T-helper 1 cell treated with Interleukin-12 subunit alpha and Interleukin-12 subunit beta and Interleukin-4 antibody, amounts not matched to agents 30 ng/mL and 1 ng/mL, for 36 hours (primary cell): ENCODE results near the gene CHD2. TPM values are rescaled to one million over a fixed set of nuclear protein-coding genes. Genes with fewer than 3 reads are reported as not detected.
"Not testable (repeated sequence)": the region's sequence is repeated elsewhere in the genome, so short reads cannot be mapped to it uniquely, and the experiment has no call there.

Experiments used
- intact Hi-C: fragments of 100-400 bp; cut with micrococcal nuclease; formaldehyde crosslinking; loops from one replicate; pipeline ENCODE4 v1.15.1; 2024
- total RNA-seq: library from RNA; stranded (reverse); gene quantifications from 2 replicates; pipeline ENCODE4 v1.2.3, GENCODE V29; 2022

The CHD2 gene
- total RNA-seq, 1 donor from 2014 or later: 146 TPM

DNA sequence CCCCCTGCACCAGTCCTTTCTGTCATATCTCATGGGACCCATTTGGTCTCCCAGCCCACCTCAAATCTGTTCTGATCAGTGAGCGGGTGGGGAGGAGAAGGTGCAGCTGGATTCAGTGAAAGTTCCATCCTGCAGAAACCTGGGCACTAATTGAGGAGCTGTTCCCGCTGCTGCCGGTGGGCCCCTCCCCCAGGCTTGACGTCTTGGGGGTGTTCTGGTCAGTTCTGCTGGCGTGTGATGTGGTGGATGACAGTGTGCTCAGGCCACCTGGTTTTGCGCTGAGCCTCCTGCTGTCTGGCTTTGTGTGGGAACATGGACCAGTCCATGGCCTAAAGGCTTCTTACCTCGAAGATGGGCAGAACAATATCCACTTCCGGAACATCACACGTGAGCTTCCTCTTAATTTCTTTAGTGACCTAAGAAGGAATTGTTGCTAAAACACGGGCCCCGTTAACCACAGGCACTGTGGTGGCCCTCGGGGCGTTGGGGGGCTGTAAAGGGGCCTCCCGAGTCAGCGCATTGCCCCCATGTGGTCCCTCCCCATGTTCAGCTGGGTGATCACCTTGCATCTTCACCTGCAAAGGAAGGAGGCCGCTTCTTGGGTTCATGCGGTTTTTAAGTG, 129.2 kb downstream of the CHD2 start:
- intact Hi-C loops: loop anchor here (10.0 kb wide), 1 partner anchor 1205 kb away; the partner anchor contains the start of gene MCTP2

DNA sequence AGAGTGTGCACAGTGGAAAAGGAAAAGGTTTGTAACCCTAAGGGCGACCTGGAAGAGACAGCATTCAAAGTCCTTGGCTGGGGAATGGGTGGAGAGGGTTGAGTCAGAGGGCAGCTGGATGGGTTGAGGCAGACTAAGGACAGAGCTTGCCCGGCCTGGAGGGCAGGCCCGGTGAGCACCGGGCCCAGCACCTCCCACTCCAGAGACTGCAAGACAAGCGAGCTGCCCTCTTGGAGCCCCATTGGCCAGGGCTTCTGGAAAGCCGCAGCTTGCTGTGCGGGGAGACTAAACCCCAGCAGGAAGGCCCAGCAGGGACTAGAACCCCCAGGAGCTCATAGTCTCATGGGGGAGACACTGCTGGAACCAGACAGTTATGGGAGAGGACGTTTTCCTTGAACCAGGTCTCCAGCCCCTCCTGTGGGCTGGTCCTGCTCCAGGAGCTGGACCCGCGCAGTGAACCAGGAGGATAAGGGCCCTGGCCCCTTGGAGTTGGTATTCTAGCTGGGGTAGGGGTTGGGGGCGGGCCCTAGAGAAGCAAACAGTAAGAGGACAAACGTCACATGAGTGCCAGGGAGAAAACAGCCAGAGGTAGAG, 129.8 kb downstream of the CHD2 start:
- intact Hi-C loops: loop anchor here (1.0 to 10.0 kb wide), 4 partner anchors 57 to 1205 kb away; partner anchors contain the start of gene MCTP2

DNA sequence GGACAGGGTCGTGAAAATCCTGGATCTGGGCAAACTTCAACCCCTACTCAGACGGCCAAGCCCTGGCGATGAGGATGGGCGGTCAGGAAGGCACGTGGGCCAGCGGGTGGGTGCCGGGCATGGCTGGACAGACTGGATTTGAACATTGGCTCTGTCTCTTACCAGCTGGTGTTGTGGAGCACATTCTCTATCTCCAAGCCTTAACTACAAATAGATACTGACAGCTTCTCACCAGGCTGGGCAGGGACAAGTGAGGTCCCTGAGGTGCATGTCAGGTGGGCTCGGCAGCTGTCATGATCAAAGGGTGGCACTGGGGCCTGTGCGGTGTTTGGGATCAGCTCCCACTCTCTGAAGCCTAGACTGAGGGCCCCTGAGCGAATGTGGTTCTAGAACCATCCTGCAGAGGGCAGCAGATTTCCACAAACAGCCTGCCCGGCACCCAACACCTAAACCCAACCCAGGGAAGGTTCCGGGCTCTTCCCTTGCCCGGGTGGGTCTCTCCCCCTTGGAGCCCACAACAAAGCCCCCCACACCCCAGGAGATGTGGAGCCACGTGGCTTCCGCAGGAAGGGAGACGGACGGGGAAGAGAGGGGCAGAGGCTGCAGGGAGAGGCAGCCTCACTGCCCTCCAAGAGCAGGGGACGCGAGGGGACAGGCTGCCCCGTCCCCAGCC, 130.4 kb downstream of the CHD2 start:
- intact Hi-C loops: loop anchor here (1.0 to 5.0 kb wide), 3 partner anchors 57 to 1090 kb away; no protein-coding TSS in a partner anchor

DNA sequence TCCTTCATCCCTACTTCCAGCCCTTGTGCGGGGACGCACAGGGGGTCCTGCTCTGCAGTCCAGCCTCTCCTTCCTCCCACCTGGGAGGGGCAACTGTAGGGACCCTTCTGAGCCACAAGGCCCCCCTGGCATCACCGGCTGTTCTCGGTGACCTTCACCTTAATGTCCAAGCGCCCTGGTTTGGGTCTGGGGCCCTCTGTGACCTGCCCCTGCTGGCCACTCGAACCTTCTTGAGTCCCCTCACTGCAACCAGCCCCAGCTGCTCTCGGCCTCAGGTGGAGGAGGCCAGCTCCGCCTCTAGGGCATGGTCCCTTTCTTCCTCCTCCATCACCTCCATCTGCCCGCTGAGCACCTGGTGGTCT, 131.0 kb downstream of the CHD2 start:
- intact Hi-C loops: loop anchor here (5.0 kb wide), 1 partner anchor 966 kb away; no protein-coding TSS in a partner anchor

DNA sequence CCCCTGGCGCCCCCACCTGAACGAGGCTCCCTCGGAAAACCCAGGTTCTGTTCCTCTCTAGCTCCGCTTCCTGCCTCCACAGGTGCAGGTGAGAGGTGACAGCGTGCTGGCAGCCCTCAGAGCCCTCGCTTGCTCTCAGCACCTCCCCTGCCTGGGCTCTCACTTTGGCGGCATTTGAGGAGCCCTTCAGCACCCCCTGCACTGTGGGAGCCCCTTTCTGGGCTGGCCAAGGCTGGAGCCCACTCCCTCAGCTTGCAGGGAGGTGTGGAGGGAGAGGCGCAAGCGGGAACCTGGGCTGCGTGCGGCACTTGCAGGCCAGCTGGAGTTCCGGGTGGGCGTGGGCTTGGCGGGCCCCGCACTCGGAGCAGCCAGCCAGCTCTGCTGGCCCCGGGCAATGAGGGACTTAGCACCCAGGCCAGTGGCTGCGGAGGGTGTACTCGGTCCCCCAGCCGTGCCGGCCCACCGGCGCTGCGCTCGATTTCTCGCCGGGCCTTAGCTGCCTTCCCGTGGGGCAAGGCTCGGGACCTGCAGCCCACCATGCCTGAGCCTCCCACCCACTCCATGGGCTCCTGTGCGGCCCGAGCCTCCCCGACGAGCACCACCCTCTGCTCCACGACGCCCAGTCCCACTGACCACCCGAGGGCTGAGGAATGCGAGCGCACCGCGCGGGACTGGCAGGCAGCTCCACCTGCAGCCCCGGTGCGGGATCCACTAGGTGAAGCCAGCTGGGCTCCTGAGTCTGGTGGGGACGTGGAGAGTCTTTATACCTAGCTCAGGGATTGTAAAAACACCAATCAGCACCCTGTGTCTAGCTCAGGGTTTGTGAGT, 131.6 kb downstream of the CHD2 start:
- intact Hi-C loops: loop anchor here (5.0 kb wide), 1 partner anchor 966 kb away; no protein-coding TSS in a partner anchor

DNA sequence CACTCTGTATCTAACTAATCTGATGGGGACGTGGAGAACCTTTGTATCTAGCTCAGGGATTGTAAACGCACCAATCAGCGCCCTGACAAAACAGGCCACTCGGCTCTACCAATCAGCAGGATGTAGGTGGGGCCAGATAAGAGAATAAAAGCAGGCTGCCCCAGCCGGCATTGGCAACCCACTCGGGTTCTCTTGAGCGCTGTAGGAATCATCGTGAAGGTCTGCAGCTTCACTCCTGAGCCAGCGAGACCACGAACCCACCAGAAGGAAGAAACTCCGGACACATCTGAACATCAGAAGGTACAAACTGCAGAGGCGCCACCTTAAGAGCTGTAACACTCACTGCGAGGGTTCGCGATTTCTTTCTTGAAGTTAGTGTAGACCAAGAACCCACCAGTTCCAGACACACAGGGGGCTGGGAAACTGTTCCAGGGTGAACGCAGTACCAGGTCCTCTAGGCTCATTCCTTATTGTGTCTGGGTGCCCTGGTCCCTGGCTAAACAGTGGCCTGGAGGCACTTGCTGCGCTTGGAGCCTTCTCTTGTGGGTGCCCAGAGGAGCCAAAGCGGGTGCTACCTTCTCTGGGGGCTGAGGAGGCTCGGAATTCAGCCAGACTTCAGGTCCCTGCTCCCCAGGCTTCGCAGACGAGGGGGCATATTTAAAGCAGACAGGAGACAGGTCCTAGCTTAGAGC, 132.5 kb downstream of the CHD2 start:
- intact Hi-C loops: loop anchor here (5.0 kb wide), 1 partner anchor 965 kb away; no protein-coding TSS in a partner anchor

DNA sequence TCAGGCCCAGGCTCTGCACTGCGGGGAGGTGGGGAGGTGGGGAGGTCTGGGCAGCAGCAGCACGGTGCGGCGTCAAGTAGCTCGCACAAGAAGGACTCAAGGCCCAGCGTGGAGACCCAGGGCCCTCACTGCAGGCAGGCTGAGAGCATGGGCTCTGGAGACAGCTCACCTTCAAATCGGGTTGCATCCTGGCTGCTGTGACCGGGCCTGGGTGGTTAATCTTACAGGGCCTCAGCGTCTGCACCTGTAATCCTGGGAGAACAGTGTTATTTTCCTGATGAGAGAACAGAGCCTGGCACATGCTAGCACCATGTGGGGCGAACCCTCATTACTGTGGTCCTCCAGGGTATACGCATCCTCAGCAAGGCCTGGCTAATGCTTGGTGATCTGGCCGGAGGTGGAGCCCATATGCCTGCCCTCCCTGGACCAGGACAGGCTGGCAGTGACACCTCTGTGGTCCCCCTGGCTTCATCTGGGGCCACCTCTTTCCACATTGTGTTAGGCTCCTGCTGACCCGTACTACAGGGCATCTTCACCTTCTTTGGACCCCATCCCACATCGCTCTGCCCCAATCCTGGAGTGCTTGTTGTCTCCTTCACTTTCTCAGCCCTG, 133.4 kb downstream of the CHD2 start:
- intact Hi-C loops: loop anchor here (5.0 kb wide), 1 partner anchor 964 kb away; no protein-coding TSS in a partner anchor

DNA sequence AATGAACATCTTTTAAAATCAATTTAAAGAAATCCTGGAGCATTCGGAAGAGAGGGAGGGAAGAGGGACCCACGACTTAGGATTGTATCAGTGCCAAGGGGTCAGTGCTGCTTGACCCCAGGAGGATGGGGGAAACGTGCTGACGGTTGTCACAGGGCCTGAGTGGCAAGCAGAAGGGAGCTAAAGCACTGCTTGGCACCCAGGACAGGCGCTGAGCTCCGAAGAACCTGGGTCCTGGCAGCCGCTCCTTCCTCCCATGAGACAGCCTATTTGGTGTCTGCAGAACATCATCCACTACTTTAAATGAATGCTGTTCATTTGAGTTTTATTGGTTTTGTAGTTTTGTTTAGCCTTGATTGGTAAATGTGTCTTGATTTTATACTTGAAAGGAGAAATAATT, 134.4 kb downstream of the CHD2 start:
- intact Hi-C loops: loop anchor here (5.0 kb wide), 1 partner anchor 963 kb away; no protein-coding TSS in a partner anchor

DNA sequence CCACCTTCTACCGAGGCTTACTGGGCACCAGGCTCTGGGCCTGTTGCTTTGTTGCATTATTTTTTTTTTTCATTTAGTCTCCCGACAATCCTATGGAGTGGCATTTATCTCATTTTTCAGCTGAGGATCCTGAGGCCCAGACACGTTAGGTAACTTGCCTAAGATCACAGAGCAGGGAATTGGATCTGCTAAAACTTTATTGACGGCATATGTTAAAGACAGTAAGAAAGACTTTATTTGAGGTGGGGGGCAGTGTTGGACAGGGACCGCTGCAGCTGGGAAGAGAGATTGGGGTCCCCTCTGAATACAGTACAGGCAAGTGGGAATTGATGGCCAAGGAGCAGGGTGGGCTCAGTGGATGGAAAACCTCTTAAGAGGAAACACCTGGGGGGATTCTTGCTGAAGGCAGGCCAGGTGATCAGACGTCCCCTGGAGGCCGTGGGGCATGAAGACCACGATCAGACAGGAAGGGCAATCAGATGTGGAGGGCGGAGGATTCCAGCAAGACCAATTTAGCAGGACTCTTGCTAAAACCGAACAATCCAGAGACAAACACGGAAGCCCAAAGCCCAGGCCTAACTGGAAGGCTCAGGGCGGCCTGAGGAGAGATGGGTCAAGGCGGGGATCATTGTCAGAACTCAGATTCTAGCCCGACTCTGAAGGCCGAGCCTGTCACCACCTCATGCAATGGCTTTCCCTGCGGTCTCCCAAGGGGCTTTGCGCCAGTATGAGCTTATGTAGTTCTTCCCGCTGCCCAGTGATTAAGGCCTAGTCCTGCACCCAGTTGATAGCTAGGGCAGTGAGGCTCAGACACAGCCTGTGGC, 135.2 kb downstream of the CHD2 start:
- intact Hi-C loops: no loop called here

DNA sequence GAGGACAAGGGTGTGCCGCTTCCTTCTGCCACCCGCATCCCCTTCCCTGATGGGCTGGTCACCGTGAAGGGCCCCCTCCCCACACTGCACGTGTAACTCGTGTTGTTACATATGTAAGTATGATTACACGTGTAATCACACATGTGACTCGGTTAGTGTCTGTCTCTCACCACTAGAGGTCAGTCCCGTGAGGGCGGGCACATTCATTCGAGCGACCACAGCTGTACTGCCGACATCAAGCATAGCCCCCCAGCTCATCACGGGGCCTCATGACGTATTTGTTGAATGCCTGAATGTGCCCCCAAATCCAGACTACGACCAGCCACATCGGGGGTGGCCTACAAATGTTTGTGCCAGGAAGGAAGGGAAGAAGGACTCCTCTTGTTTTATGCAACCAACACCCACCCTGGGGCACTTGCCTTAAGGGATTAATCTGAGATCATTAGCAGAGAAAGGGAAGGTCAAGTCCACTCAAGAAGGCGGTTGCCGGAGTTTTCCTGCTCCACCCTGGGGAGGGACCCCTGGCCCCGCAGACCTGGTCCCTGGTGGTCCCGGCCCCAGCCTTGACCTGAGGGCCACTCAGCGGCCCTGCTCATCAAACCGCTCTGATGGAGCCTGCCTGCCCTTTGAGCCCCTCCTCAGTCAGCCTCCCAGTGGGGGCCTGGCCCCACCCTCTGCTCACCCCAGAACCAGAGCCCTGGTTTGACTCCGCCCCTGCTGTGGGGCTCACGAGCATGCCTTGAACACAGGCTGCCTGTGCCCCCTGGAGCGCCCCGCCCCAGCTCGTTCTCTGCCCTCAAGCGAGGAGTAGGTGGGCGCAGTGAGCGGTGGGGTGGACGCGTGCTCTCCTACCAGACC, 136.1 kb downstream of the CHD2 start:
- intact Hi-C loops: no loop called here

DNA sequence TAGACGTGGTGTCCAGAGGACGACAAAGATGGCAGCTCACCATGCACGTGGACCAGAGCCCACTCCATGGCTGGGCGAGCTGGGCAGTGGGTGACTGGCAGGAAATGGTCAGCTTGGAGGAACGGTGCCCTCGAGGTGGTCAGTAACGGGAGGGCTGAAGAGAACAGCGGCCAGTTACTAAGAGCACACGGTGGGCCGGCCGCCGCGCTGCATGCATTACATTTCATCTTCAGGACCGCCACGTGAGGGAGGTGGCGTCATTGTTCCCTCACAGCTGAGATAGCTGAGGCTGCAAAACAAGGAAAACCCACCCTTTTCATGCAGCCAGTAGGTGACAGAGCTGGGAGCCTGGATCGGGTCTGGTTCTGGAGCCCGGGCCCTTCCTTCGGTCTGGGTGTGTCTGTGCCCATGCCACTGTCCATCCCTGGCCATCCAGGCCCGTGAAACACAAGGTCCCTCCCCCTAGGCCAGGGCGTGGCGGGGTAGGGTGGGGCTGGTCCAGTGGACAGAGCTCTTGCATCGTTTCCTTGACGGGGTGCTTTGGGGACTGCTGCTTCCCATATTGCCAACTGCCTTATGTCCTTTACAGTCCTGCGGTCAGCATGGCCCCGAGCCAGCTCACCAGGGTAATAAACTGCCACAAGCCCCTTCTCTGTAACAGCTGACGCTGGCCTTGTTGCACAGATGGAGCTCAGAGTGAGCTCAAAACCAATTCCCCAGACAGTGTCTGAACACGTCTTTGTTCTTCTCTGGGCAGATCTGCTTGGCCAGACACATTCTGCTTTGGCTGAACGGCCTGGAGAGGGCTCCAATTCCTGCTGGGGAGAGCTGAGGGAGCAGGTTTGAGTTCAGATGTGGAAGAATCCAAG, 137.1 kb downstream of the CHD2 start:
- intact Hi-C loops: no loop called here

DNA sequence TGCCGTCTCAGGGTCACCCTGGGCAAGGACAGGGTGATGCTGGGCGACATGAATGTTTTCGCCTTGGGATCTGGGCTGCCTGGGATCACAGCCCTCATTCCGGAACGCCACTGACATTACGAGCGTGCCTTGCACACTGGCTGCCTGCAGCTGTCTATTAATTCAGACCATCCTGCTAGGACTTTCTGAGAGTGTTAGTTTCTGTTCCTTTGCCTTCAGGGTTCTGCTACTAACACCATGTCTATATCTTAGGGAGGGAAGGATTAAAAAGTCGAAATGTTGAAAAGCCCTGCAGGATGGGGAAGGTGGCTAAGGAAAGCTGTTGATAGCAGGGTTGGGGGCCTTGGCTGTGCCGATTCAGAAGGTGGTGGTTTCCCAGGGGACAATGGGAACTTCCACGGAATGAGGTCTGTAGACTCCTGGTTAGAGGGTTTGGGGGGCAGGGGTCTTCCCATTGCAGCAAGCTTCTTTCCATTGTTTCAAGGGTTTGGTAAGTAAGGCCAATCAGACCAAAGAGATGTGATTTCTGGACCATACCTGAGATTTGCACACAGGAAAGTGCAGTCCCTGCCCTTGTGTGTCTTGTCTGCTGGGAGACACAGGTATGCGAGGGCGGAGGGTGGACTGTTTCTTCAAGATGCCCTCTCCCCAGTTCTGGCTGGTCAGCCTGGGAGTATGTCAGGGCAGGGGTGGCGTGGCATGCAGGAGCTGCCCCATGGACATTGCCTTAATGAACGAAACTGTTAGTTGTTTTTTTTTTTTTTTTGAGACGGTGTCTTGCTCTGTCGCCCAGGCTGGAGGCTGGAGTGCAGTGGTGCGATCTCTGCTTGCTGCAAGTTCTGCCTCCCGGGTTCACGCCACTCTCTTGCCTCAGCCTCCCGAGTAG, 137.9 kb downstream of the CHD2 start:
- intact Hi-C loops: no loop called here

DNA sequence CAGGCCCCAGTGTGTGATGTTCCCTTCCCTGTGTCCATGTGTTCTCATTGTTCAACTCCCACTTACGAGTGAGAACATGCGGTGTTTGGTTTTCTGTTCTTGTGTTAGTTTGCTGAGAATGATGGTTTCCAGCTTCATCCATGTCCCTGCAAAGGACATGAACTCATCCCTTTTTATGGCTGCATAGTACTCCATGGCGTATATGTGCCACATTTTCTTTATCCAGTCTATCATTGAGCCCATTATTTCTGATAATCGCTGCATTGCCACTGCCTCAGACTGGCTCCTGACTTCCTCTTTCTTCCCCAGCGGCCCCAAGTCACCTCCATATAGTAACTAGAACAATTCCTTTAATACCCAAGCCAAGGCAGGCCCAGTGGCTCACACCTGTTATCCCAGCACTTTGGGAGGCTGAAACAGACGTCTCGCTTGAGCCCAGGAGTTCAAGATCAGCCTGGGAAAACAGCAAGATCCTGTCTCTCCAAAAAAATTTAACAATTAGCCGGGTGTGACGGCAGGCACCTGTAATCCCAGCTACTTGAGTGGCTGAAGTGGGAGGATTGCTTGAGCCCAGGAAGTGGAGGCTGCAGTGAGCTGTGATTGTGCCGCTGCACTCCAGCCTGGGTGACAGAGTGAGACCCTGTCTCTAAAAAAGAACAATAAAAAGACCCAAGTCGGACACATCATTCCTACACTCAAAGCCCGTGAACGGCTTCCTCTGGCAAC, 139.6 kb downstream of the CHD2 start:
- intact Hi-C loops: not testable (repeated sequence)

DNA sequence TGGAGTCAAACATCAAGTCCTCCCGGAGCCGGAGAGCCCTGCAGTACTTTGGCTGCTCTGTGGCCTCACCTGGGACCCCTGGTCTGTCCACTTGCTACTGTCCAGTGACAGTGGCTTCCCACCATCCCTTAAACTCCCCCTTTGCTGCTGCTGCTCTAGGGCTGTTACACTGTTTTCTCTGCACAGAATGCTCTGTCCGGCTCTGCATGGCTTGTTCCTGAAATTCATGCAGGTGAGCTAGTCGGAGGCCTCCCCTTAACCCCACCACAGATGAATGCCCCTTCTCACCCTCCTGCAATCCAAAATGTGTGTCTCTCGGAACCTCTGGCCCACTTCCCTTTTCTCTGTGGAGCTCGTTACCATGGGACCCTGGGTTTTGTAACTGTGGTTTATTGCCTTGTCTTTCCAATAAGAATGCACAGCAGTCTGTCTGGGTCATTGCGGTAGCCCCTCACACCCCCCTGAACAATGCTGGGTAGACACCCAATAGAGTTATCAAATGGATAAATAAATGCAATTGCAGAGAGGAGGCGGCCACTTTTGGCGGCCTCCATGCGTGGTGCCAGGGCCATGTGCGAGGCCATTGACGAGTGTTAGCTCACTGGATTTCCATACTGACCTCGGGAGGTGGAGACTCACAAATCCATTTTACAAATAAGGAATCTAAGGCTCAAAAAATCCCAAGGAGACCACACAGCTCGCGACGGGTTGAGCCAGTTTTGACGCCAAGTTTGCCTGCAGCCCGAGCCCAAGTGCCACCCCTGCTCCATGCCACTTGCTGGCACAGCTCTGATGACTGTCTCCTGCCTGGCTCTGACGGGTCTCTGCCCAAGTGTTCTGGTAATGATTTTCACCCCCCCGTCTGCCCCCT, 140.4 kb downstream of the CHD2 start:
- intact Hi-C loops: no loop called here

DNA sequence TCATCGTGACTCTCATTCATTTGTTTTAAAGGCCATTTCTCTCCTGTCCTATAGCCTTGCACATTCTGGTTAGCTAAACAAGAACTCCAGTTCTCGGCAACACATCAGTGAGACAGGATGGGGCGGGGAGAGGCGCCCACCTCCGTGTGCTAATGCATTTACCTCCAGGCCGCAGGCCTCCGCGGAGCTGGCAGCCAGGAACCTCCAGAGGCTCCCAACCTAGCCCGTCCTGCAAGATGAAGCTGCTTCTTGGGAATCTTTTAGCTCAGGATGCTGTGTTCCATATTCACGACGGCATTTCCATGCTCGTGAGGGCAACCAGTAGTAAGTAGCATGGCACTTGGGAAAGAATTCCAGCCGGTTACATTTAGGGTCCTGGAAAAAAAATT, 141.0 kb downstream of the CHD2 start:
- intact Hi-C loops: no loop called here
